Measurements from ENCODE around the gene HTR1D. TPM values are rescaled to one million over a fixed set of nuclear protein-coding genes. Genes with fewer than 3 reads are reported as not detected.

HTR1D gene
- total and polyA plus RNA-seq, 2 donors (not counting 3 experiments of a cell fraction or from before 2014, with no cell fraction given), result 1.5 to 1.9 TPM

- H3K4me2 ChIP-seq (ENCODE audit: insufficient read depth, low read length), result no peak overlapping the region
- FAIRE-seq (no peak), DNase-seq (ENCODE audit: low read depth, low spot score) (peak; percentile 30)
- no peaks in the 10 kb centered on the region for H3K9me3 ChIP-seq (replicated peaks; ENCODE audit: control insufficient read depth, insufficient read depth, low read length)
- H3K27me3 ChIP-seq (ENCODE audit: control insufficient read depth in 2 of 2, insufficient read depth in 2 of 2, low read length in 2 of 2), result no peaks in the 10 kb centered on the region
- H3K27ac ChIP-seq (ENCODE audit: insufficient read depth, low read depth, low read length), result no peak overlapping the region
- no peaks in the 10 kb centered on the region for H3K9me1 ChIP-seq (replicated peaks; ENCODE audit: control insufficient read depth, extremely low read depth, insufficient read depth, low read length)
- no peaks in the 10 kb centered on the region for H3K36me3 ChIP-seq (ENCODE audit: control insufficient read depth in 2 of 2, extremely low read depth in 1 of 2, insufficient read depth in 2 of 2, low read length in 2 of 2)
- H3K4me1 ChIP-seq (ENCODE audit: control insufficient read depth, extremely low read depth, insufficient read depth, low read length), result no peaks in the 10 kb centered on the region
- TF ChIP-seq MYC (IDR thresholded peaks at IDR 0.05; ENCODE audit: low read depth, low read length) (no peak), JUN (IDR thresholded peaks at IDR 0.05; ENCODE audit: borderline replicate concordance, insufficient read depth, insufficient read length, low read depth) (no peak)
- no peaks in the 10 kb centered on the region for H3K79me2 ChIP-seq (ENCODE audit: control insufficient read depth, insufficient read depth, low read length)
- no peak overlapping the region for H3K9ac ChIP-seq (replicated peaks; ENCODE audit: extremely low read depth, insufficient read depth, low read length)
- H3K4me3 ChIP-seq (replicated peaks in 1 of 3; ENCODE audit: insufficient read depth in 1 of 3, low read depth in 1 of 3, low read length in 3 of 3), result no peak overlapping the region
- intact Hi-C loops (cut with micrococcal nuclease) (no loop called here), dilution Hi-C loops (cut with MboI; ENCODE audit: extremely low pct_ligation_motif_present, low sequenced_read_pairs) (no loop called here)
- BruUV-seq (replicated peaks), result no TSS peak
- POLR2A ChIA-PET, result no interaction called here
- H2AFZ ChIP-seq (ENCODE audit: low read depth, low read length), result no peak overlapping the region
- no peaks in the 10 kb centered on the region for H4K20me1 ChIP-seq (replicated peaks; ENCODE audit: control insufficient read depth, extremely low read depth, insufficient read depth, low read length)
- CTCF ChIA-PET, result interaction anchor here (0.9 to 1.3 kb wide), 4 partner anchors 10 to 35 kb away, joined by 3 to 7 read pairs (median 3); partner anchors contain the start of gene HTR1D
Observed at GRCh38 chr1:23251812-23252211, 34.5 kb upstream of the HTR1D start.

GRCh38 chr1:23249787-23250454 is 32.6 kb upstream of the HTR1D start:
- BruUV-seq (replicated peaks), result no TSS peak
- Histone ChIP-seq H3K79me2 (ENCODE audit: control insufficient read depth, insufficient read depth, low read length) (no peaks in the 10 kb centered on the region), H3K4me2 (ENCODE audit: insufficient read depth, low read length) (no peak overlapping the region), H3K4me1 (ENCODE audit: control insufficient read depth, extremely low read depth, insufficient read depth, low read length) (no peaks in the 10 kb centered on the region), H3K4me3 (replicated peaks in 1 of 3; ENCODE audit: insufficient read depth in 1 of 3, low read depth in 1 of 3, low read length in 3 of 3) (no peak overlapping the region), H3K9me3 (replicated peaks; ENCODE audit: control insufficient read depth, insufficient read depth, low read length) (no peaks in the 10 kb centered on the region), H3K27me3 (ENCODE audit: control insufficient read depth in 2 of 2, insufficient read depth in 2 of 2, low read length in 2 of 2) (no peaks in the 10 kb centered on the region), H3K9ac (replicated peaks; ENCODE audit: extremely low read depth, insufficient read depth, low read length) (no peak overlapping the region), H3K9me1 (replicated peaks; ENCODE audit: control insufficient read depth, extremely low read depth, insufficient read depth, low read length) (no peaks in the 10 kb centered on the region), H2AFZ (ENCODE audit: low read depth, low read length) (peak overlapping the region; percentile 8), H4K20me1 (replicated peaks; ENCODE audit: control insufficient read depth, extremely low read depth, insufficient read depth, low read length) (no peaks in the 10 kb centered on the region), H3K36me3 (ENCODE audit: control insufficient read depth in 2 of 2, extremely low read depth in 1 of 2, insufficient read depth in 2 of 2, low read length in 2 of 2) (no peaks in the 10 kb centered on the region), H3K27ac (ENCODE audit: insufficient read depth, low read depth, low read length) (no peak overlapping the region)
- intact Hi-C loops (cut with micrococcal nuclease) (no loop called here), dilution Hi-C loops (cut with MboI; ENCODE audit: extremely low pct_ligation_motif_present, low sequenced_read_pairs) (no loop called here)
- POLR2A ChIA-PET, result interaction anchor here (0.5 kb wide), 1 partner anchor 769 kb away, joined by 5 read pairs; no protein-coding TSS in a partner anchor
- TF ChIP-seq POLR2A (IDR thresholded peaks at IDR 0.05; ENCODE audit: low read depth, low read length) (no peak), JUN (IDR thresholded peaks at IDR 0.05; ENCODE audit: borderline replicate concordance, insufficient read depth, insufficient read length, low read depth) (no peak), MYC (IDR thresholded peaks at IDR 0.05; ENCODE audit: low read depth, low read length) (no peak), FOS (IDR thresholded peaks at IDR 0.05; ENCODE audit: borderline replicate concordance, insufficient read depth, low read length) (no peak), POLR2AphosphoS5 (IDR thresholded peaks at IDR 0.05; ENCODE audit: insufficient read depth, low read depth, low read length) (no peak), MAX (IDR thresholded peaks at IDR 0.05; ENCODE audit: insufficient read depth, insufficient read length) (no peak), CTCF (IDR thresholded peaks at IDR 0.05; ENCODE audit: extremely low read depth in 1 of 2, insufficient read depth in 1 of 2, low read depth in 1 of 2, low read length in 2 of 2) (no peak), GATA2 (IDR thresholded peaks at IDR 0.05; ENCODE audit: insufficient read depth, insufficient read length, low read depth, low read length) (no peak), EZH2 (IDR thresholded peaks at IDR 0.05; ENCODE audit: borderline replicate concordance, low read depth, low read length, severe bottlenecking) (no peak)
- DNase-seq (ENCODE audit: low read depth, low spot score), result peak; percentile 40
- CTCF ChIA-PET, result interaction anchor here (0.8 to 1.9 kb wide), 5 partner anchors 10 to 247 kb away, joined by 3 to 9 read pairs (median 3); no protein-coding TSS in a partner anchor
- no peak for FAIRE-seq

Measured in endothelial cell of umbilical vein (primary cell).